Right atrium auricular region (tissue), 2 donors: ENCODE data around the gene GABBR2. TPM values are rescaled to one million over a fixed set of nuclear protein-coding genes. Genes with fewer than 3 reads are reported as not detected.

Source experiments
- DNase-seq: peaks from one replicate; pipeline ENCODE4 v3.0.0-alpha.2; 2019; ENCODE audit warnings: low spot score
- H3K27ac ChIP-seq, 2 donors: fragments of 200-600 bp; sonication (generic); 1 replicate in 1 of 2; 2 replicates in 1 of 2; pipeline ENCODE4 v1.5.1; 2016 to 2019
- H3K27me3 ChIP-seq, 2 donors: fragments of 200-600 bp; sonication (generic); one replicate each; pipeline versions ENCODE4 v1.5.1 to v1.6.0; 2017 to 2019
- H3K36me3 ChIP-seq: fragments of 200-600 bp; sonication (generic); one replicate; pipeline ENCODE4 v1.5.1; 2016
- H3K4me1 ChIP-seq, 2 donors: fragments of 200-600 bp; sonication (generic); one replicate each; pipeline versions ENCODE4 v1.5.1 to v1.6.0; 2017 to 2019
- H3K4me3 ChIP-seq, 2 donors: fragments of 200-600 bp; sonication (generic); 1 replicate in 1 of 2; 2 replicates in 1 of 2; pipeline ENCODE4 v1.5.1; 2017 to 2019; ENCODE audit warnings: mild to moderate bottlenecking in 1 of 2, moderate library complexity in 1 of 2
- H3K9me3 ChIP-seq, 2 donors: fragments of 200-600 bp; sonication (generic); one replicate each; pipeline ENCODE4 v1.5.1; 2019
- total RNA-seq, 2 donors: library from RNA; depleted of rRNA; stranded (reverse); fragments of >200 nt; gene quantifications; one replicate each; pipeline ENCODE4 v1.1.0, GENCODE V29; 2016
- TF ChIP-seq, protein P1 (sequence below), 2 donors: fragments of 200-600 bp; sonication (generic); IDR thresholded peaks; one replicate each; pipeline ENCODE4 v1.5.1; 2019; ENCODE audit warnings: antibody characterized with exemption in 2 of 2

GABBR2 gene
- total RNA-seq, 2 donors from 2014 or later = 0.22 TPM; not detected in 1

DNA sequence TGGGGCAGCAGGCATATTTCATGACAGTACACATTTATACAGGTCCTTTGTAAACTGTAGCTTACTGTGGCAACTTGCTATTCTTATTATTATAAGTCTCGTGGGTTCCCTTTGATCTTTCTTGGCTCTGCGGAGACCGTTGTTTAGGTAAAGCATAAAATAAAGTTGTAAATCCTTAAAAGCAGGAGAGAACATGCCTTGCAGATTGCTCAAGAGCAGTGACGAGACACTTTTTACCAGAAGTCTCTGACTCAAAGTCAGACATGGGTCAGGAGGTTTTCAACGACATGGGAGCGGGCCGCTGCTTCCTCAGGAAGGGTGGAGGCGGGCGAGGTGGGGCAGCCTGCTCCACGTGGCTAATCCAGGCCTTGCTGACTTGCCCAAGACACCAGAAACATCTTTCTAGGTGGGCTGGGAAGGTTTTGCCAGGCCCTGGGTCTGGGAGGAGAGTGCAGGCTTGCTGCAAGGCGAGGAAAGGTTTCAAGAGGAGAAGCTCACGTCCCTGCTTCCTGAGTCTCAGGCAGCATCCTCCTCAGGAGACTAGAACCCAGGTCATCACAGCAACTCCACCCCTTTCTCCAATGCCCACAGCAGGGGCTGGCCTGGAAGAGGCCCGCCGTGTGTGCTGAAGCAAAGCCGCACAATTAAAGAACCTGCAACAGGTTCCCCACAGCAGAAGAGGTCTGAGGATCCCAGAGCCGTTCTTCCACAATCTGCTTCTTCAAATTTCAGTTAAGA is 459.8 kb downstream of the GABBR2 start:
- TF ChIP-seq, protein P1, sequence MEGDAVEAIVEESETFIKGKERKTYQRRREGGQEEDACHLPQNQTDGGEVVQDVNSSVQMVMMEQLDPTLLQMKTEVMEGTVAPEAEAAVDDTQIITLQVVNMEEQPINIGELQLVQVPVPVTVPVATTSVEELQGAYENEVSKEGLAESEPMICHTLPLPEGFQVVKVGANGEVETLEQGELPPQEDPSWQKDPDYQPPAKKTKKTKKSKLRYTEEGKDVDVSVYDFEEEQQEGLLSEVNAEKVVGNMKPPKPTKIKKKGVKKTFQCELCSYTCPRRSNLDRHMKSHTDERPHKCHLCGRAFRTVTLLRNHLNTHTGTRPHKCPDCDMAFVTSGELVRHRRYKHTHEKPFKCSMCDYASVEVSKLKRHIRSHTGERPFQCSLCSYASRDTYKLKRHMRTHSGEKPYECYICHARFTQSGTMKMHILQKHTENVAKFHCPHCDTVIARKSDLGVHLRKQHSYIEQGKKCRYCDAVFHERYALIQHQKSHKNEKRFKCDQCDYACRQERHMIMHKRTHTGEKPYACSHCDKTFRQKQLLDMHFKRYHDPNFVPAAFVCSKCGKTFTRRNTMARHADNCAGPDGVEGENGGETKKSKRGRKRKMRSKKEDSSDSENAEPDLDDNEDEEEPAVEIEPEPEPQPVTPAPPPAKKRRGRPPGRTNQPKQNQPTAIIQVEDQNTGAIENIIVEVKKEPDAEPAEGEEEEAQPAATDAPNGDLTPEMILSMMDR (IDR thresholded peaks at IDR 0.05) = no peak
- peak; percentile 82 for DNase-seq

DNA sequence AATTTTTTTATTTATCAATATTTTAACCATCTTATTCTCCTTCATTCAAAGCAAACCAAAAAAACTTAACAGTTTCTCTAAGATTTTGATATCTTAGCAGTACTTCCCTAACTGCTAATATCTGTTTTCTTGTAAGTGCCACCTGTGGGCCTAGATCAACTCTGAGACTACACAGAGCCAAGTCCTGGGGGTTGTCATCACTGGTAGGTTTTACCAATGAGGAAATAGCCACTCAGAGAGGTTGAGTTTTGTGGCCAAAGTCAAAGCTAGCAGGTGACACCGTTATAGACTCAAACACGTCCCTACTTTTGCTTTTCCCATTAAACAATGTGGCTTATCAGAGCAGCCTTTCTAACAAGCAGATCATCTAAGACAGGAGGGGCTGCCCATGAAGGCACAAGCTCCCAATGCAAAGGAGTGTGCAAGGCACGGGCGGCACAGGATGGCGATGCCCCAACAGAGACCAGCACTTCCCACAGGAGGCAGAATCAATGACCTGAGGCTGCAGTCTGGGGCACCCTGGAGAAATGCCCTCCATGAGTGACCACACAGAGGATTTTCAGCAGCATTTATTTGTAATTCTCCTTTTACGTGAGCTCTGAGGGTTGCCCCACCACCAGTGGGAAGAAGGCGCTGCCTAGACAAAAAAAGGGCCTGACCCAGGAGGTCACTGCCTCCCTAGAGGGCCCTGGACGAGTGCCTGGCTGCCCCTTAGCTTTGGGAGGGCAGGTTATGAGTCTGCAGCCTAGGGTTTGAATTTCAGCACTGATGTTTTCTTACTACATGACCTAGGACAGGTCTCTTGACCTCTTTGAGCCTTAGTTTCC is 460.7 kb downstream of the GABBR2 start:
- no peaks in the 10 kb centered on the region for H3K36me3 ChIP-seq
- H3K27ac ChIP-seq = peak overlapping the region; percentile 54 to 69
- DNase-seq = no peak
- H3K4me1 ChIP-seq = peaks cover 0 to 14% of the 10 kb centered on the region in 2 donors
- no peaks in the 10 kb centered on the region for H3K9me3 ChIP-seq
- TF ChIP-seq, protein P1 (IDR thresholded peaks at IDR 0.05) = no peak
- H3K4me3 ChIP-seq = no peak overlapping the region
- H3K27me3 ChIP-seq = no peaks in the 10 kb centered on the region

More for the DNA sequence above, 459.8 kb downstream of the GABBR2 start:
- Histone ChIP-seq H3K4me3 (no peak overlapping the region), H3K36me3 (no peaks in the 10 kb centered on the region), H3K4me1 (peaks cover 0 to 21% of the 10 kb centered on the region in 2 donors), H3K9me3 (no peaks in the 10 kb centered on the region), H3K27ac (peak overlapping the region; percentile 54 to 69), H3K27me3 (no peaks in the 10 kb centered on the region)

DNA sequence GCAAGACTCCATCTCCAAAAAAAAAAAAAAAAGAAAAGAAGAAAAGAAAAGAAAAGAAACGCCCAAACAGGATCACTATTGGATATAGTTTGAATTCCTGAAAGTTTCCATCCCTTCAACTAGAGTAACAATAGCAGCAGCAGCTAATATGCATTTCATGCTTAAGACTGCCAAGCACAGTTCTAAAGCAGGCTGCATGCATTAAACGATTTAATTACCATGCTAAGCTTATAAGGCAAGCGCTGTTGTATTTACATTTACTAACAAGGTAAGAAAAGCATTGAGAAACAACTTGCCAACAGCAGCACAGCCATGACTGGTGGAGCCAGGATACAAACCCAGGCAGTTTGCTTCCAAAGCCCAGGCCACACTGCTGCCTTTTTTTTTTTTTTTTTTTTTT is 466.3 kb downstream of the GABBR2 start:
- Histone ChIP-seq H3K4me3 (no peak overlapping the region), H3K4me1 (no peaks in the 10 kb centered on the region), H3K36me3 (no peaks in the 10 kb centered on the region), H3K9me3 (no peaks in the 10 kb centered on the region), H3K27me3 (no peaks in the 10 kb centered on the region), H3K27ac (no peak overlapping the region)
- DNase-seq = no peak
- TF ChIP-seq, protein P1 (IDR thresholded peaks at IDR 0.05) = no peak

DNA sequence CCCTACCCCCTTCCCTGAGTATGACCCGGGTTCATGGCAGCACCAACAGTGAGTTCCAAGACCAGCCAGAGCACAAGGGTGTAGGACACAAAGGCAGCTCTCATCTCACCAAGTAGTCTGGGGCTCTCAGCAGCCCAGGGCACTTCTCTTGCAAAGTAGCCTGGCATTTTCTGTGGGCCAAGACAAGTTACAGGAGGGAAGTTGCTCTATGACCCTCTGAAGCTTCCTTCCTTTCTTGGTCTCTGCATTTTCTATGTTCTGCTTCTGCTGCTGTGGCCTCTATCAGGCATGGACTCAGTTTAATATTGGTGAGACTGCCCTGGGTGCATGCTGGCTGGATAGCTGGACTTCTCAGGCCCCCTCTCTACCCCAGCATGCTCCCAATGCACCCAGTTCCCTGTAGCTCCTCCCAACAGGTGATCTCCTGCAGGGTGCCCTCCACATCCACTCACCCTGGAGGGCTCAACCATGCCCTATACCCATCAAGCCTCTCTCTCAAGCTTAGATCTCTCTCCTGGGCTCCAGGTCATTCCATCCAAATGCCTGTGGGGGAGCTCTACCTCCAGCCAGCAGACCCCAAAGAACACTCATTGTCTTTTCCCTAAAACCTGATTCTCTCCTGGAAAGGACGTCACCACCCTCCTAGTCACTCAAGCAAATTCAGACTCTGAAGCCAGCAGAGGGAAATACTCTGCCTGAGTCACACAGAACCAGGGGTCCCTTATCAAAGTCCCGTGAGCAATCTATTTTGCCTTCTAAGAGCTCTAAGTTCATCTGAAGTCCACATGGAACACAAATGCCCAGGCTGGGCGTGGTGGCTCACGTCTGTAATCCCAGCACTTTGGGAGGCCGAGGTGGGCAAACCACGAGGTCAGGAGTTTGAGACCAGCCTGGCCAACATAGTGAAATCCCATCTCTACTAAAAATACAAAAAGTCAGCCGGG is 467.1 kb downstream of the GABBR2 start:
- Histone ChIP-seq H3K4me1 (no peaks in the 10 kb centered on the region), H3K27ac (no peak overlapping the region), H3K9me3 (no peaks in the 10 kb centered on the region), H3K36me3 (no peaks in the 10 kb centered on the region), H3K27me3 (no peaks in the 10 kb centered on the region), H3K4me3 (no peak overlapping the region)
- no peak for DNase-seq
- TF ChIP-seq, protein P1 (IDR thresholded peaks at IDR 0.05) = no peak

DNA sequence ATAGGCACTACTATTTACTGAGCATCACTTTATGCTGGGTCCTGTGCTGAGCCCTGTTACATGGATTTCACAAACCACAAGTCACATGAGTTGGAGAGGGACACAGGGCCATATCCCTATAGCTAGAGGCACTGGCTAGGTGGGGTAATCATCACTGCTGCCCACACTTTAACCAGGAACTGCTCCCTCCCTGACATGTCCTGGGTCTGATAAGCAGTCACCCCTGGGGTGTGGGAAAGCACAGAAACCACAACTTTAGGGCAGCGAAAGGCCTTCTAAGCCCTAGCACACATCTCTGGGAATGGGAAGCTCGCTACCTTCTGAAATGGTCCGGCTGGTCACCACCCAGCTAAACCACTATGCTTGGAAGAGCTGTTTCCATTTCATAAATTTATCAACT is 468.3 kb downstream of the GABBR2 start:
- TF ChIP-seq, protein P1 (IDR thresholded peaks at IDR 0.05) = no peak
- Histone ChIP-seq H3K9me3 (no peaks in the 10 kb centered on the region), H3K27ac (no peak overlapping the region), H3K36me3 (no peaks in the 10 kb centered on the region), H3K4me1 (no peaks in the 10 kb centered on the region), H3K4me3 (no peak overlapping the region), H3K27me3 (no peaks in the 10 kb centered on the region)
- no peak for DNase-seq
